Gastrocnemius medialis (tissue), 4 donors: ENCODE results near the gene LMLN. TPM values are rescaled to one million over a fixed set of nuclear protein-coding genes. Genes with fewer than 3 reads are reported as not detected.

Experiments
- ATAC-seq, 2 donors: fragments of 150-250 bp; one replicate each; pipeline ENCODE4 v1.9.1; 2016
- DNase-seq, 2 donors: peaks; one replicate each; pipeline ENCODE4 v3.0.0-alpha.2; 2019
- H3K27ac ChIP-seq, 4 donors: fragments of 200-600 bp; sonication (generic); 1 replicate in 1 of 4; 2 replicates in 3 of 4; pipeline ENCODE4 v1.5.1; 2016 to 2018; ENCODE audit warnings: mild to moderate bottlenecking in 2 of 4, moderate library complexity in 1 of 4
- H3K27me3 ChIP-seq, 3 donors: fragments of 200-600 bp; sonication (generic) in 2 of 3; 1 replicate in 1 of 3; 2 replicates in 2 of 3; pipeline versions ENCODE4 v1.5.1 to v1.6.0; 2016 to 2019; ENCODE audit warnings: mild to moderate bottlenecking in 1 of 3, moderate library complexity in 1 of 3
- H3K36me3 ChIP-seq, 2 donors: fragments of 200-600 bp; sonication (generic) in 1 of 2; one replicate each; pipeline ENCODE4 v1.5.1; 2017 to 2018
- H3K4me1 ChIP-seq, 2 donors: fragments of 200-600 bp; sonication (generic) in 1 of 2; one replicate each; pipeline ENCODE4 v1.5.1; 2016 to 2017; ENCODE audit warnings: mild to moderate bottlenecking in 2 of 2
- H3K4me3 ChIP-seq, 4 donors: fragments of 200-600 bp; sonication (generic) in 3 of 4; 1 replicate in 1 of 4; 2 replicates in 3 of 4; pipeline ENCODE4 v1.5.1; 2016 to 2019; ENCODE audit warnings: mild to moderate bottlenecking in 2 of 4
- H3K9me3 ChIP-seq, 3 donors: fragments of 200-600 bp; sonication (generic) in 2 of 3; 1 replicate in 1 of 3; 2 replicates in 2 of 3; pipeline ENCODE4 v1.5.1; 2016 to 2019
- POLR2A ChIP-seq, 2 donors: fragments of 450-650 bp; IDR thresholded peaks; one replicate each; pipeline ENCODE4 v1.6.1; 2017; ENCODE audit warnings: antibody characterized with exemption in 2 of 2, mild to moderate bottlenecking in 2 of 2, moderate library complexity in 2 of 2
- in situ Hi-C, 4 donors: fragments of 200-750 bp; cut with MboI; loops; one replicate each; pipeline versions ENCODE4 v1.15.0 to v1.8.0; 2017; ENCODE audit warnings: low sequenced_read_pairs in 4 of 4
- intact Hi-C: fragments of 100-400 bp; cut with DNase I; formaldehyde crosslinking; loops from one replicate; pipeline ENCODE4 v1.15.1; 2023; ENCODE audit warnings: low total_unique reads
- total RNA-seq, 4 donors: library from RNA; depleted of rRNA; stranded (reverse); fragments of >200 nt; gene quantifications; one replicate each; pipeline versions ENCODE4 v1.1.0 to v1.2.3, GENCODE V29; 2016
- TF ChIP-seq, protein P1 (sequence below), 5 experiments: fragments of 450-650 bp in 3 of 5; fragments of 200-600 bp in 2 of 5; sonication (generic) in 2 of 5; IDR thresholded peaks in 4 of 5; conservative IDR thresholded peaks in 1 of 5; 1 replicate in 4 of 5; 2 replicates in 1 of 5; pipeline ENCODE4 v1.5.1; 2016 to 2019; ENCODE audit warnings: antibody characterized with exemption in 5 of 5, mild to moderate bottlenecking in 3 of 5, moderate library complexity in 3 of 5

Gene LMLN
- total RNA-seq, 4 donors from 2014 or later: 2.7 to 8.8 (median 4.6) TPM

GRCh38 chr3:198030726-198031125, 70.7 kb downstream of the LMLN start:
- Histone ChIP-seq H3K4me3 (no peak overlapping the region), H3K36me3 (peaks cover 0 to 3% of the 10 kb centered on the region in 2 donors), H3K27ac (no peak overlapping the region), H3K4me1 (no peaks in the 10 kb centered on the region), H3K9me3 (no peaks in the 10 kb centered on the region), H3K27me3 (no peaks in the 10 kb centered on the region)
- no peak for ATAC-seq
- no peak for TF ChIP-seq POLR2A (IDR thresholded peaks at IDR 0.05)
- TF ChIP-seq, protein P1, sequence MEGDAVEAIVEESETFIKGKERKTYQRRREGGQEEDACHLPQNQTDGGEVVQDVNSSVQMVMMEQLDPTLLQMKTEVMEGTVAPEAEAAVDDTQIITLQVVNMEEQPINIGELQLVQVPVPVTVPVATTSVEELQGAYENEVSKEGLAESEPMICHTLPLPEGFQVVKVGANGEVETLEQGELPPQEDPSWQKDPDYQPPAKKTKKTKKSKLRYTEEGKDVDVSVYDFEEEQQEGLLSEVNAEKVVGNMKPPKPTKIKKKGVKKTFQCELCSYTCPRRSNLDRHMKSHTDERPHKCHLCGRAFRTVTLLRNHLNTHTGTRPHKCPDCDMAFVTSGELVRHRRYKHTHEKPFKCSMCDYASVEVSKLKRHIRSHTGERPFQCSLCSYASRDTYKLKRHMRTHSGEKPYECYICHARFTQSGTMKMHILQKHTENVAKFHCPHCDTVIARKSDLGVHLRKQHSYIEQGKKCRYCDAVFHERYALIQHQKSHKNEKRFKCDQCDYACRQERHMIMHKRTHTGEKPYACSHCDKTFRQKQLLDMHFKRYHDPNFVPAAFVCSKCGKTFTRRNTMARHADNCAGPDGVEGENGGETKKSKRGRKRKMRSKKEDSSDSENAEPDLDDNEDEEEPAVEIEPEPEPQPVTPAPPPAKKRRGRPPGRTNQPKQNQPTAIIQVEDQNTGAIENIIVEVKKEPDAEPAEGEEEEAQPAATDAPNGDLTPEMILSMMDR (IDR thresholded peaks at IDR 0.05 in 4 of 5, conservative IDR thresholded peaks at IDR 0.05 in 1 of 5): no peak
- intact Hi-C loops (no loop called here), in situ Hi-C loops (no loop called here)
- DNase-seq: no peak

DNA sequence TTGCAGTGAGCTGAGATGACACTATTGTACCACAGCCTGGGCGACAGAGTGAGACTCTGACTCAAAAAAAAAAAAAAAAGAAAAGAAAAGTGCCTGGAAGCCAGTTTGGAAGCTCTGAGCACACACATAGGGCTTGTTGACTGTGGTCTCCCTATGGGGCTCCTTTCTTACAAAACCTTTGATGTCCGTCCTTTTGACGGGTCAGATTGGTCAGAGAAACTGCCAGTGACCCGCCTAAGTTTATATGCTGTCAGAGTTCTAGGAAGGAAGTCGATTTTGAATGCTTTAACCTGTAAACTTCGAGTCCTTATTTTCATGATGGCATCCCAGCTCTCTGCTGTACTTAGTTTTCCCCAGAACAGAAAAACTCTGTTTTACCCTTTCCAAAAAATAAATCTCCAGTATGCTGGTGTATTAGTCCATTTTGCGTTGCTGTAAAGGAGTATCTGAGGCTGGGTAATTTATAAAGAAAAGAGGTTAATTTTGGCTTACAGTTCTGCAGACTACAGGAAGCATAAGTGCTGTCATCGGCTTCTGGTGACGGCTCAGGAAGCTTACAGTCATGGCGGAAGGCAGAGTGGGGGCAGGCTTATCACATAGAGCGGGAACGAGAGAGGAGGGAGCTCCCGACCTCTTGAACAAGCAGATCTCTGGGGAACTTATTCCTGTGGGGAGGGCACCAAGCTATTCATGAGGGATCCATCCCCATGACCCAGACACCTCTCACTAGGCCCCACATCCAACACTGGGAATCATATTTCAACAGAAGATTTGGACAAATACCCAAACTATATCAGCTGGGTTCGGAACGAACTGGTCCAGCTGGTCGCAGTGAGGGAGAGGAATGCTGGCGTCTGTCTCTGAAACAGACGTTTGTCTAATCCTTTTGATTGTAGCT, 72.3 kb downstream of the LMLN start:
- no peaks in the 10 kb centered on the region for H3K9me3 ChIP-seq
- DNase-seq (no peak), ATAC-seq (no peak)
- in situ Hi-C loops (no loop called here), intact Hi-C loops (no loop called here)
- no peaks in the 10 kb centered on the region for H3K27me3 ChIP-seq
- no peaks in the 10 kb centered on the region for H3K4me1 ChIP-seq
- no peaks in the 10 kb centered on the region for H3K36me3 ChIP-seq
- no peak for TF ChIP-seq POLR2A (IDR thresholded peaks at IDR 0.05)
- TF ChIP-seq, protein P1 (IDR thresholded peaks at IDR 0.05 in 4 of 5, conservative IDR thresholded peaks at IDR 0.05 in 1 of 5): no peak
- H3K4me3 ChIP-seq: no peak overlapping the region
- no peak overlapping the region for H3K27ac ChIP-seq

DNA sequence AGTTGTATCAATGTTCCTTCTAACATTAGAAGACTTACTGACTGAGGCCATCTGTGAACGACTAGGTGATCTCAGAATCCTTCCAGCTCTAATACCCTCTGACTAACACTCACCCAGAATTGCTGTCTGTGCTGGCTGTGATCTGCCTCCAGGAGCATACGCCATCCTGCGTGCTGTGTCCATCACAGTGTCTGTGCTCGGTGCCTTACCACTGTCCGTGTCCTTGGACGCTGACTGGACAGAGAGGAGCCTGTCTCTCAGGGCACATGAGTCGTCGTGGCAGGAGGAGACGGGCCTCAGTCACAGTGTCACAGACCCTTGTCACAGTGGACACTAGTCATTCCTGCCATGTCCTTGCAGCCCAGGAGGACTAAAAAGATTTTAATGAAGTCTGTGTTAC, 83.1 kb downstream of the LMLN start:
- intact Hi-C loops (no loop called here), in situ Hi-C loops (no loop called here)
- DNase-seq: no peak
- Histone ChIP-seq H3K4me3 (no peak overlapping the region), H3K36me3 (no peaks in the 10 kb centered on the region), H3K27ac (no peak overlapping the region), H3K4me1 (no peaks in the 10 kb centered on the region), H3K27me3 (no peaks in the 10 kb centered on the region), H3K9me3 (no peaks in the 10 kb centered on the region)
- no peak for ATAC-seq
- TF ChIP-seq, protein P1 (IDR thresholded peaks at IDR 0.05 in 4 of 5, conservative IDR thresholded peaks at IDR 0.05 in 1 of 5): no peak
- TF ChIP-seq POLR2A (IDR thresholded peaks at IDR 0.05): no peak

DNA sequence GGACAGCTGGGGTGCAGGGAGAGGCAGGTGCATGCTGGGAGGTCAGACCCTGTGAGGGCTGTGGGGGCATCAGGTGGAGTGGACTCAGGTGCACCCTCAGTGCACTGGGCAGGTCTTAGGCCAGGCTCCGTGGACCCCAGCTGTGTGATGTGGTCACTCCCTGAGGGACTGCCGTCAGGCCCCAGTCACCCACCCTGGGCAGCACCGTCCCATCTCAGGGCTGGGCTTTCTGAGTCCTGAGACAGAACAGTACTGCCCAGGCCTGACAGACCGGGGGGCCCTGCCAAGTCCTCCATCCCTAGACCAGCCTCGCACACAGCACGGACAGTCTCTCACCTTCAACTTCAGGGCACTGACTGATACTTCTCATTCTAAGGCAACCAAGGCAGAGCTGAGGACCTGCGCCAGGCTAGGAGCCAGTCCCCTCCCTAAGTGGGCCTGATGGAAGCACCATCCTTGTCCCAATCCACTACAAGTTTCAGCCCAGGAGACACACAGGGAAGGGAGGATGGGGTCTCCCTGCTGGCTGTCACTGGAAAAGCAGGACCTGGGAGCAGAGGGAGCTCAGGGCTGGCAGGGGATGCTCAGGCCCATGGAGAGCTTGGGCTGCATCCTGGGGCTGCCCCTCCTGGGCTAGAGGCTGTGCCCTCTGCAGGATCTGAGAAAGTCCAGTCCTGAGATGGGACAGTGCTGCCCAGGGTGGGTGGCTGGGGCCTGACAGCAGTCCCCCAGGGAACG, 86.3 kb downstream of the LMLN start:
- Histone ChIP-seq H3K27me3 (no peaks in the 10 kb centered on the region), H3K27ac (no peak overlapping the region), H3K4me1 (no peaks in the 10 kb centered on the region), H3K9me3 (no peaks in the 10 kb centered on the region), H3K36me3 (no peaks in the 10 kb centered on the region), H3K4me3 (no peak overlapping the region)
- intact Hi-C loops: no loop called here
- DNase-seq (no peak), ATAC-seq (no peak)
- no peak for TF ChIP-seq POLR2A (IDR thresholded peaks at IDR 0.05)
- TF ChIP-seq, protein P1 (IDR thresholded peaks at IDR 0.05 in 4 of 5, conservative IDR thresholded peaks at IDR 0.05 in 1 of 5): no peak
- in situ Hi-C loops: no loop called here
